ENCODE results near the gene NDUFS3.
"Not testable (repeated sequence)": the region's sequence is repeated elsewhere in the genome, so short reads cannot be mapped to it uniquely, and the experiment has no call there.

The NDUFS3 gene

GRCh38 chr11:47562393-47562792, 16.5 kb upstream of the NDUFS3 start:
- DNase-seq: not testable (repeated sequence)

DNA sequence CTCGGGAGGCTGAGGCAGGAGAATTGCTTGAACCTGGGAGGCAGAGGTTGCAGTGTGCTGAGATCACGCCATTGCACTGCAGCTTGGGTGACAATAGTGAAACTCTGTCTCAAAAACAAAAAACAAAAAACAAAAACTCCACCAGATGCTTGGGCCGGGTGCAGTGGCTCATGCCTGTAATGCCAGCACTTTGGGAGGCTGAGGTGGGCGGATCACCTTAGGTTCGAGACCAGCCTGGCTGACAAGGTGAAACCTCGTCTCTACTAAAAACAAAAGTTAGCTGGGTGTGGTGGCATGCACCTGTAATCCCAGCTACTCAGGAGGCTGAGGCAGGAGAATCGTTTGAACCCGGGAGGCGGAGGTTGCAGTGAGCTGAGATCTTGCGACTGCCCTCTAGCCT, 14.5 kb upstream of the NDUFS3 start:
- DNase-seq: not testable (repeated sequence)

GRCh38 chr11:47564933-47565339, 13.9 kb upstream of the NDUFS3 start:
- DNase-seq: no peak

GRCh38 chr11:47565340-47566148, 13.3 kb upstream of the NDUFS3 start, which contains the start of gene PTPMT1:
PTPMT1 (plus strand) TSS chr11:47565599; CDS start chr11:47565623, 24 bp downstream.
- DNase-seq: peak; percentile 44

DNA sequence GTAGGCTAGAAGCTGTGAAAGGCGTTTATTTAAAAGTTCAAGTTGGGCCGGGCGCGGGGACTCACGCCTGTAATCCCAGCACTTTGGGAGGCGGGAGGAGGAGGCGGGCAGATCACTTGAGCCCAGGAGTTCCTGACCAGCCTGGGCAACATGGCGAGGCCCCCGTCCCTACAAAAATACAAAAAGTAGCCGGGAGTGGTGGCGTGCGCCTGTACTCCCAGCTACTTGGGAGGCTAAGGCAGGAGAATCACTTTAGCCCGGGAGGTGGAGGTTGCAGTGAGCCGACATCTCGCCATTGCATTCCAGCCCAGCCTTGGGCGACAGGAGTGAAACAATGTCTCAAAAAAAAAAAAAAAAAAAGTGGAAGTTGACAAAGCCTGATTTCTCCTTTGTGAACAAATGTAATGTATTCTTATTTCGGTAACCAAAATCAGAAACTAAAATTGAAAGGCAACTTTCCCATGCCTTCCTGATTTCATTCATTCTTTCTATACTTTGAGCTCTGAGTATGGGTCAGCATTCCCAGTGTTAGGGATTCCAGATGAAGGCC, 12.7 kb upstream of the NDUFS3 start:
- no peak for DNase-seq

DNA sequence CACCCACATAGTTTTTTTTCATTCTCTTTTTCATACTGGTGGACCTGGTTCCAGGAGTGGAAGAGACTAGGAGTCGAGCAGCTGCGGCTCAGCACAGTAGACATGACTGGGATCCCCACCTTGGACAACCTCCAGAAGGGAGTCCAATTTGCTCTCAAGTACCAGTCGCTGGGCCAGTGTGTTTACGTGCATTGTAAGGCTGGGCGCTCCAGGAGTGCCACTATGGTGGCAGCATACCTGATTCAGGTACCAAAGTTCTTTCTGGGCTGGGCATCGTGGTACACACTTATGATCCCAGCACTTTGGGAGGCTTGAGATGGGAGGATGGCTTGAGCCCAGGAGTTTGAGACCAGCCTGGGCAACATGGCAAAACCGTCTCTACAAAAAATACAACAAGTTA, 9.2 kb upstream of the NDUFS3 start:
- no peak for DNase-seq

DNA sequence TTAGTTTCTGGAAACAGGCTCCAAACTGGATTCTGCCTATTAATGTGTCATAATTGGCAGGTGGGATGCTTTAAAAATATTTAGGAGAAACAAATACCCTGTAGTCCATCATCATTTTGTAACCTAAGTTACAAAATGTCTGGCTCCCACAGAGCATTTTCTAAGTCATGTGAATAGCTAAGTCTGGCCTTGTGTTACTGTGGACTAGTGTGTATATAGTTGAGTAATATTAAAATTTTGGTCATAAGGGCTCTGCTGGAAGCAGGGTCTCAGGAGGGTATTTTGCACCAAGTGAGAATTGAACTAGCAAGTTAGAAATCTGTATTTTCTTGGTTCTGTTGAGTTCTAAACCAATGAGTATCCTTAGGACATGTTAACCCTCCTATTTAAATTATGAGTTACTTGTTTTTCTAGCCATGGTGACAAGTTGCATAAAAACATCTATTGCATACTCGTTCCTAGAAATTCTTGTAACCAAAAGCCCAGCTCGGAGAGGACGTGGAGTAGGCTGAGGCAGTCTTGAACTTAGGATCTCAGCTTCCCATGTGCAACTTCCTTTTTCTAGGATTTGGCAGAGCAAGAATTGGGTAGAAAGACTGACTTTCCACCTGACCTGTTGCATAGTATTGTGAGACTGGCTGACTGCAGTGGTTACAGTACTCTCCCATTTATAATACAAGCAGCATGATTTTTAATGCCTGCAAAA, 8.1 kb upstream of the NDUFS3 start:
- no peak for DNase-seq

DNA sequence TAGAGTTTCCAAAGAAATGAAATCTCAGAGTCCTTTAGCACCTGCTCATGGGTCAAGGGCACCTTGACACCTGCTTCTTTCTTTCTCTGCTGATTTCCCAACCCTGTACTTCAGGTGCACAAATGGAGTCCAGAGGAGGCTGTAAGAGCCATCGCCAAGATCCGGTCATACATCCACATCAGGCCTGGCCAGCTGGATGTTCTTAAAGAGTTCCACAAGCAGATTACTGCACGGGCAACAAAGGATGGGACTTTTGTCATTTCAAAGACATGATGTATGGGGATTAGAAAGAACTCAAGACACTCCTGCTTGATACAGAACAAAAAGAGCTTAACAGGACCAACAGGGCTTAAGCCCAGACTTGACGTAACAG, 7.5 kb upstream of the NDUFS3 start:
- no peak for DNase-seq

DNA sequence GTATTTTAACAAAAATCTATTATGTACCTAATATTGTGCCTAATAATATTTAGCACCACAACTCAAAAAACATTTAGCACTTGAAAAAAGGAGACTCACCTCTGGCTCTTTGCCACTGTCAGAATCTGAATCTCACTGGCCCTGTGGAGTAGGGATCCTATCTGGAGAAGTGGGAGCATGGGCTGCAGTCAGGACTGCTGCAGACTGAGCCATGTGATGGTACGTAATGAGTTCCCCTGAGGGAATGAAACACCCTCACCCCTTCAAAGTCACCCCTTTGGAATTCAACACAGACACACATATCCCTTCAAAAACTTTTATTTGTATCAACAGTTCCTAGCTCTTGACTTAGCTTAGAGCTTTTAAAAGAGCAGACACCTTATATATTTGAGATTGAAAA, 7.0 kb upstream of the NDUFS3 start:
- DNase-seq: no peak

- DNase-seq: peak; percentile 27
These were observed 6.1 kb upstream of the NDUFS3 start for GRCh38 chr11:47572715-47573255.

DNA sequence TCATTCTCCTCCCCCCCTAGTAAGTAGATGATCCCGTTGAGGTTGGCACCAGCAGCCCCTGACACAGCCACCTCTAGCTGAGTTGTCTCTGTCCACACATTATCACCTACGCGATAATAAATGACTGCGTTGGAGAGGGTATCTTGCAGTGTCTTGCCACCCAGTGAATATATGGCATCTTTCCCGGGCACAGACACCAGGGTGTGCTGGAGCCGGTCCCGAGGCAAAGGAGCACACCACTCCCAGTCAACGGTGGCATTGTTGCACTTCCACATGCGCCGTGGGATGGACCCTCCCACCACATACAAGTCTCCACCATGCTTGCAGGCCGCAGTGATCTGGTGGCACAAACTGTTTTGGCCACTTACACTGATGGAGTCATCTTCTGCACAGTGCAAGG, 5.6 kb upstream of the NDUFS3 start:
- DNase-seq: no peak

DNA sequence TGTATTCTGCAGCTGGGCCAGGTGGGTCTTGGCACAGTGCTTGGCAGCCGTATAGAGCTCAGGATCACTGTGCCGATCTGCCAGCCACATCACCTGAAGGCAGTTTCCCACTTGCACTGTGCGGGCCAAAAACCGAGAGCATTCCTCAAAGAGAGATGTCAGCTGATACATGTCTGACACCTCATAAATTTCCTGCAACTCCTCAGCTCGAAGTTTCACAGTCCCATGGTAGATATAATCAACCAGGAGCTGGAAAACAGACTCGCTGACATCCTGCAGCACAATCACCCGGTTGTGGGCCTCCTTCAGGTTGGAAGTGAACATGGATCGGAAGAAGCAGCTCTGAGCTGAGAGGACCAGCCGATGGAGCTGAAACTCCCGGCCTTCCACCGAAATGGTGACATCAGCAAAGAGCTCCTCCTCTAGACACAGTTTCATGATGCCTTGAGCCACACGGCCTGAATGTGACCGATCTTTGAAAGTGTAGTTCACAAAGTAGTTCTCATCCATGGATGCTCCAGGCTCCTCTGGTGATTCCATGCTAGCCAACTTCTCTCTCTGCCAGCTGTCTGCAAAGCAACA, 1.3 kb upstream of the NDUFS3 start:
- DNase-seq: no peak

- DNase-seq: no peak
These were observed 5.0 kb downstream of the NDUFS3 start for GRCh38 chr11:47583844-47584243.

GRCh38 chr11:47586098-47586855, 7.4 kb downstream of the NDUFS3 start, which contains the start of gene FAM180B:
FAM180B (plus strand) TSS chr11:47586678; CDS start chr11:47586769, 91 bp downstream.
- no peak for DNase-seq

DNA sequence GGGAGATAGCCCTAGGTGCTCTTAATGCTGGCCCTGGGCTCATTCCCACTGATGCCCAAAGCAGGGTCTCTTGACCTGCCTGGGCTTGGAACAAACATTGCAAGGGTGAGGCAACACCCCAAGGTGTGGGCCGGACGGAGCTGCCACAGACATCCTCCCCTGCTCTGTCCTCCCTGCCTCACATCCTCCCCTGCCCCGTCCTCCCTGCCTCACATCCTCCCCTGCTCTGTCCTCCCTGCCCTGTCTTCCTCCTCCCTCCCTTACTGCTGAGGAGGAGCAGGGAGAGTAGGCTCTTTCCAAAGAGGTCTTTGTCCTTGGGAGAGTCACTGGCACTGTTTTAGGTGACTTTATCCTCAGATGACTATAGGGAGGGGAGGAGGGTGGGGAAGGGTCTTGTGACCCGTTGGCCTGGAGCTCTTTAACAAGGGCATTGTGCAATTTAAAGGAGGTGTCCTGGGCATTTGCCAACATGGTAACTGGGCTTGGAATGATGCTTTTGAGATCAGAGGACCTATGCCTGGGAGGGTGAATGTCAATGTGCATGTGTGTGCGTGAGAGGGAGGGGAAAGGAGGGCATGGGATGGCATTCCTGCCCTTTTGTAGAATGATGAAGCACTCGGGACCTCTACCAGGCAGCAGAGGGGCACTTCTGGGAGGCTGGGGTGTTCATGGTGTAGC, 8.3 kb downstream of the NDUFS3 start:
- DNase-seq: no peak

DNA sequence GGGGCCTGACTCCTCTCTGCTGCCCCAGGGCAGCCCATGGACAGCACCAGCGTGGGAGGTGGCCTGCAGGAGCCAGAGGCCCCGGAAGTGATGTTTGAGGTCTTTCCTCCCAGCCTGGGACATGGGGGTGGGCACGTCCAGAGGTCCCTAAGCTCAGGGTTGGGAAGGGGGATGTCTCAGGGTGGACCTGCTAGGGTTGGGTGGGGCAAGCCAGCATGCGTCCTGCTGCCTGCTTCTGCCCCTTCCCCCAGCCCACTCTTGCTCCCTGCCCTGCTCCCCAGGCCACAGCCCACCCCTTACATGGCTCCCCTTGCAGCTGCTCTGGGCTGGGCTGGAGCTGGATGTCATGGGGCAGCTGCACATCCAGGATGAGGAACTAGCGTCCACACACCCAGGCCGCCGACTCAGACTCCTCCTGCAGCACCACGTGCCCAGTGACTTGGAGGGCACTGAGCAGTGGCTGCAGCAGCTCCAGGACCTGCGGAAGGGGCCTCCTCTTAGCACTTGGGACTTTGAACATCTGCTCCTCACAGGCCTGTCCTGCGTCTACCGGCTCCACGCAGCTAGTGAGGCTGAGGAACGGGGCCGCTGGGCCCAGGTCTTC, 9.0 kb downstream of the NDUFS3 start:
- no peak for DNase-seq

- DNase-seq: no peak
These were observed 10.2 kb downstream of the NDUFS3 start for GRCh38 chr11:47589118-47589517.

GRCh38 chr11:47589584-47589976, 10.7 kb downstream of the NDUFS3 start:
- DNase-seq: no peak

DNA sequence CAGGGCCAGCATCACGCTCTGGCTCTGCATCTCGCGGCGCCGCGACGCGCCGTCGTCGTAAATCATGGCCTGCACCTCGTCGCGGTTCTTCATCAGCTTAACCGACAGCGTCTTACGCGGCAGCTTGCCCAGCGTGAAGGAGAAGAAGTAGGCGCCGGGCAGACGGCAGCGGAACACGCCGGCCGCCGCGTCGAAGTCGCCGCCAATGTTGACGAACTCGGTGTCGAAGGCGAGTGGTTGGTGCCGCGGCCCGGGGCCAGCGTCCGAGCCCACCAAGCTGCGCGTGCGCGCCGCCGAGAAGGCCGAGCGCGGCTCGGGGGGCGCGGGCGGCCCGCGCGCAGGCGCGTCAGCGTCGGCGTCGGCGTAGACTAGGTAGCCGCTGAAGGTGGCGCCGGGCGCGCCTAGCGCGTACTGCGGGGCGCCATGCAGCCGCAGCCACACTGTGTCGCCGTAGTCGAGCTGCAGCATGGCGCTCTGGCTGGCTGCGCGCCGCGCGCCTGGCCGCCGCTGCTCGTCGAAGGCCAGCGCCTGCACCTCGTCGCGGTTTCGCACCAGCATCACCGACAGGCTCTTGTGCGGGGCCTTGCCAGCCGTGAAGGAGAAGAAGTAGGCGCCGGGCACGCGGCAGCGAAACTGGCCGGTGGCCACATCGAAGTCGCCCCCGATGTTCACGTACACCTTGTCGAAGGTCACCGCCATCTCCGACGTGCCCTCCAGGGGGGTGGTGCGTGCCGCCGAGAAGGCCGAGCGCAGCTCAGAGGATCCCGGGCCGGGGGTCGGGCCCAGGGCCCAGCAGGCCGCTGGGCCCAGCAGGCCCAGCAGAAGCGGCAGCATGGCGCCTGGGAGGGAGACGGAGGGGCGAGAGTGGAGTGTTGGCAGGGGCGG, 11.3 kb downstream of the NDUFS3 start:
- no peak for DNase-seq

- DNase-seq: no peak
These were observed 12.9 kb downstream of the NDUFS3 start for GRCh38 chr11:47591764-47592163.

Measured in NCI-H345 (cell line).